Gastrocnemius medialis (tissue), 4 donors: Measurements from ENCODE around the gene CWF19L2. TPM values are rescaled to one million over a fixed set of nuclear protein-coding genes. Genes with fewer than 3 reads are reported as not detected.
"Not testable (repeated sequence)": the region's sequence is repeated elsewhere in the genome, so short reads cannot be mapped to it uniquely, and the experiment has no call there.

Source experiments
- ATAC-seq, 2 donors: fragments of 150-250 bp; one replicate each; pipeline ENCODE4 v1.9.1; 2016
- DNase-seq, 2 donors: peaks; one replicate each; pipeline ENCODE4 v3.0.0-alpha.2; 2019
- H3K27ac ChIP-seq, 4 donors: fragments of 200-600 bp; sonication (generic); 1 replicate in 1 of 4; 2 replicates in 3 of 4; pipeline ENCODE4 v1.5.1; 2016 to 2018; ENCODE audit warnings: mild to moderate bottlenecking in 2 of 4, moderate library complexity in 1 of 4
- H3K27me3 ChIP-seq, 3 donors: fragments of 200-600 bp; sonication (generic) in 2 of 3; 1 replicate in 1 of 3; 2 replicates in 2 of 3; pipeline versions ENCODE4 v1.5.1 to v1.6.0; 2016 to 2019; ENCODE audit warnings: mild to moderate bottlenecking in 1 of 3, moderate library complexity in 1 of 3
- H3K36me3 ChIP-seq, 2 donors: fragments of 200-600 bp; sonication (generic) in 1 of 2; one replicate each; pipeline ENCODE4 v1.5.1; 2017 to 2018
- H3K4me1 ChIP-seq, 2 donors: fragments of 200-600 bp; sonication (generic) in 1 of 2; one replicate each; pipeline ENCODE4 v1.5.1; 2016 to 2017; ENCODE audit warnings: mild to moderate bottlenecking in 2 of 2
- H3K4me3 ChIP-seq, 4 donors: fragments of 200-600 bp; sonication (generic) in 3 of 4; 1 replicate in 1 of 4; 2 replicates in 3 of 4; pipeline ENCODE4 v1.5.1; 2016 to 2019; ENCODE audit warnings: mild to moderate bottlenecking in 2 of 4
- H3K9me3 ChIP-seq, 3 donors: fragments of 200-600 bp; sonication (generic) in 2 of 3; 1 replicate in 1 of 3; 2 replicates in 2 of 3; pipeline ENCODE4 v1.5.1; 2016 to 2019
- CTCF ChIP-seq, 5 experiments: fragments of 450-650 bp in 3 of 5; fragments of 200-600 bp in 2 of 5; sonication (generic) in 2 of 5; IDR thresholded peaks in 4 of 5; conservative IDR thresholded peaks in 1 of 5; 1 replicate in 4 of 5; 2 replicates in 1 of 5; pipeline ENCODE4 v1.5.1; 2016 to 2019; ENCODE audit warnings: antibody characterized with exemption in 5 of 5, mild to moderate bottlenecking in 3 of 5, moderate library complexity in 3 of 5
- POLR2A ChIP-seq, 2 donors: fragments of 450-650 bp; IDR thresholded peaks; one replicate each; pipeline ENCODE4 v1.6.1; 2017; ENCODE audit warnings: antibody characterized with exemption in 2 of 2, mild to moderate bottlenecking in 2 of 2, moderate library complexity in 2 of 2
- in situ Hi-C, 4 donors: fragments of 200-750 bp; cut with MboI; loops; one replicate each; pipeline versions ENCODE4 v1.15.0 to v1.8.0; 2017; ENCODE audit warnings: low sequenced_read_pairs in 4 of 4
- intact Hi-C: fragments of 100-400 bp; cut with DNase I; formaldehyde crosslinking; loops from one replicate; pipeline ENCODE4 v1.15.1; 2023; ENCODE audit warnings: low total_unique reads
- total RNA-seq, 4 donors: library from RNA; depleted of rRNA; stranded (reverse); fragments of >200 nt; gene quantifications; one replicate each; pipeline versions ENCODE4 v1.1.0 to v1.2.3, GENCODE V29; 2016

CWF19L2 gene
- total RNA-seq = 10 to 100 TPM in 2 of 4 donors, 1 to 10 TPM in 2; 6.5 to 17.4 (median 9.8) TPM

DNA sequence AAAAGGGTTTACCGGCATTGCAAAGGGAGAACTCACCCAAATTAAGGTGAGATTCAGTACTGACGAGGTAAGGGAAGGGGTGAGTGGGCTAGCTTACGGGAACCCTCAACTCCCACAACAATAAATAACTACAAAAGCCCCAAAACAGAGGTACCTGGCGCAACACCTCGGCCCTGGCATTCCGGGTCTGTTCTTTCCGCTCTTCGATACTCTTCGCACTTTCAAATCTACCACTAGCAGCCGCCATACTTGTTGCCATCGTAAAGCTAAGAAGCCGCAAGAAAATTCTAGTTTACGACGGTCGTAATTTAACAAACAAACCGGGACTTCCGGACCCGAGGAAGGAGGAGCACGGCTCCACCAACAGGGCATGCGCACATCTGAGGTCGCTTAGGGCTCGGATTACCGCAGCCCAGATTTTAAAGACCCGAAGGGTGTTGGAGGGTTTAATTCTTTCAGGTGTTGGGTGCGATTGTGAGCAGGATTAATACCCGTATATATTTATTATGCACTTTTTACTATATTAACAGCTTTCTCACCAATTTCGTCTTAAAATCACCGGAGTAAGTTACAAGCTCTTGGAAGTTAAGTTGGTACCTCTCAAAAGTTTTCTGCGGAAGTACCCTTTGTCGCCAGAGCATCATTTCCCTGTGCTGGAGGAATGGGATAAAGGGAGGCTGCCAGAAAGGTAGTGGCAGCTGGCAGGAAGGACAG is at the start of gene CWF19L2:
Gene CWF19L2, minus strand, starts transcription at position 268 of the 714 bp plus-strand sequence. Its CDS starts 9 bp downstream, at position 259.
- peak; percentile 77 to 87 for DNase-seq
- in situ Hi-C loops = no loop called here
- H3K4me3 ChIP-seq = peak within 1 kb of the TSS; percentile 76 to 92 (median 82)
- peak; percentile 100 for ATAC-seq
- no peaks in the 10 kb centered on the region for H3K27me3 ChIP-seq
- H3K27ac ChIP-seq = peak within 1 kb of the TSS; percentile 78 to 85 (median 80)
- TF ChIP-seq POLR2A (IDR thresholded peaks at IDR 0.05) = no peak
- TF ChIP-seq CTCF (IDR thresholded peaks at IDR 0.05 in 4 of 5, conservative IDR thresholded peaks at IDR 0.05 in 1 of 5) = peak in 1 of 5 experiments; percentile 11
- H3K4me1 ChIP-seq = peaks cover 13 to 17% of the 10 kb centered on the region in 2 donors
- peaks cover 0 to 24% of the 10 kb centered on the region in 2 donors for H3K36me3 ChIP-seq
- intact Hi-C loops = loop anchor here (5.0 to 10.0 kb wide), 2 partner anchors 767 to 1010 kb away; partner anchors contain the start of genes ATM, C11orf65 and NPAT
- no peaks in the 10 kb centered on the region for H3K9me3 ChIP-seq

GRCh38 chr11:107505647-107506225 is 48.1 kb upstream of the CWF19L2 start:
- ATAC-seq (no peak), DNase-seq (no peak)
- peaks cover 0 to 36% of the 10 kb centered on the region in 2 donors for H3K36me3 ChIP-seq
- TF ChIP-seq CTCF (IDR thresholded peaks at IDR 0.05 in 4 of 5, conservative IDR thresholded peaks at IDR 0.05 in 1 of 5) = no peak
- TF ChIP-seq POLR2A (IDR thresholded peaks at IDR 0.05) = no peak
- no peak overlapping the region for H3K4me3 ChIP-seq
- in situ Hi-C loops (no loop called here), intact Hi-C loops (no loop called here)
- no peaks in the 10 kb centered on the region for H3K27me3 ChIP-seq
- H3K4me1 ChIP-seq = peaks cover 10 to 14% of the 10 kb centered on the region in 2 donors
- H3K27ac ChIP-seq = no peak overlapping the region
- no peaks in the 10 kb centered on the region for H3K9me3 ChIP-seq

- Histone ChIP-seq H3K4me1 (peaks cover 10 to 14% of the 10 kb centered on the region in 2 donors), H3K27ac (no peak overlapping the region), H3K27me3 (no peaks in the 10 kb centered on the region), H3K36me3 (peaks cover 0 to 35% of the 10 kb centered on the region in 2 donors), H3K4me3 (no peak overlapping the region), H3K9me3 (no peaks in the 10 kb centered on the region)
- in situ Hi-C loops = no loop called here
- intact Hi-C loops = no loop called here
- TF ChIP-seq CTCF (IDR thresholded peaks at IDR 0.05 in 4 of 5, conservative IDR thresholded peaks at IDR 0.05 in 1 of 5) = no peak
- no peak for TF ChIP-seq POLR2A (IDR thresholded peaks at IDR 0.05)
- no peak for ATAC-seq
- DNase-seq = no peak
These were observed 47.4 kb upstream of the CWF19L2 start for GRCh38 chr11:107504981-107505380.

DNA sequence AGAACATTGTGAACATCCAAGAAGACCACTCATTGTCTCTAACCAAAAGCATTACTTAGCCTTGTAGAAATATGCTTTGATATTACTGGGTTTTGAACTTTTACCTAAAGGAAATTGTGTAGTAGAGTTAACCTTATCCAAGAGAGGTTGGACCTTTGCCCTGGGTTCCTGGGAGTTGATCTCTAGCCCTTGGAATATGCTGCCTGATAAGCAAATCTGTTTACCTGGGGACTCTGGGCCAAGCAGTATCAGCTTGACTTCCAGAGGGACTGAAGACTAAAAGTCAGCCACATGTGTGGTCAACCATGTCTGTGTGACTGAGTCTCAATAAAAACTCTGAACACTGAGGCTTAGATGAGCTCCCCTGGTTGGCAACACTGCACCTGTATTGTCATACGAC is 44.1 kb upstream of the CWF19L2 start:
- no peak overlapping the region for H3K4me3 ChIP-seq
- H3K36me3 ChIP-seq = peaks cover 0 to 27% of the 10 kb centered on the region in 2 donors
- H3K4me1 ChIP-seq = peaks cover 10 to 14% of the 10 kb centered on the region in 2 donors
- no peak overlapping the region for H3K27ac ChIP-seq
- intact Hi-C loops = no loop called here
- ATAC-seq = no peak
- DNase-seq = no peak
- in situ Hi-C loops = no loop called here
- no peaks in the 10 kb centered on the region for H3K9me3 ChIP-seq
- TF ChIP-seq CTCF (IDR thresholded peaks at IDR 0.05 in 4 of 5, conservative IDR thresholded peaks at IDR 0.05 in 1 of 5) (no peak), POLR2A (IDR thresholded peaks at IDR 0.05) (no peak)
- no peaks in the 10 kb centered on the region for H3K27me3 ChIP-seq

DNA sequence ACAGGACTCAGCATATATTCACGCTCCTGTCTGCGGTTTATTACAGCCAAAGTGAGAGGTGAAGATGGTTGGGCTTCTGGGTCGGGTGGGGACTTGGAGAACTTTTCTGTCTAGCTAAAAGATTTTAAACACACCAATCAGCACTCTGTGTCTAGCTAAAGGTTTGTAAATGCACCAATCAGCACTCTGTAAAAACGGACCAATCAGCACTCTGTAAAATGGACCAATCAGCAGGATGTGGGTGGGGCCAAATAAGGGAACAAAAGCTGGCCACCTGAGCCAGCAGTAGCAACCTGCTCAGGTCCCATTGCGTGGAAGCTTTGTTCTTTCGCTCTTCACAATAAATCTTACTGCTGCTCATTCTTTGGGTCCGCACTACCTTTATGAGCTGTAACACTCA is 39.7 kb upstream of the CWF19L2 start:
- H3K4me3 ChIP-seq, intact Hi-C loops, H3K27me3 ChIP-seq, H3K4me1 ChIP-seq, H3K9me3 ChIP-seq, in situ Hi-C loops, DNase-seq, H3K27ac ChIP-seq, H3K36me3 ChIP-seq, ATAC-seq: not testable (repeated sequence)
